MM.1S (cell line): ENCODE measurements around the gene PIEZO2.

Source experiments
- CTCF ChIP-seq: fragments of 300-600 bp; sonication (generic); IDR thresholded peaks from 2 replicates; pipeline ENCODE4 v1.5.1; 2016; ENCODE audit warnings: antibody characterized with exemption, low read length, mixed read lengths
- EZH2 ChIP-seq: fragments of 300-600 bp; sonication (generic); optimal IDR thresholded peaks from 2 replicates; pipeline ENCODE3; 2017; ENCODE audit warnings: low read depth, mild to moderate bottlenecking, antibody characterized with exemption, low read length, mixed read lengths
- EZH2phosphoT487 ChIP-seq: fragments of 300-600 bp; sonication (generic); IDR thresholded peaks from 2 replicates; pipeline ENCODE4 v1.6.1; 2018; ENCODE audit warnings: antibody characterized with exemption, low read length

- TF ChIP-seq CTCF (no peak), EZH2 (no peak), EZH2phosphoT487 (no peak)
These were observed 78.8 kb downstream of the PIEZO2 start for GRCh38 chr18:11070593-11070992.
